GM12872 (cell line): ENCODE results near the gene PNRC2.

Experiments used
- CTCF ChIP-seq: IDR thresholded peaks from 3 replicates; pipeline ENCODE4 v1.5.1; 2011; ENCODE audit warnings: low read depth, mild to moderate bottlenecking, low read length, moderate library complexity; ENCODE audit not compliant: insufficient read depth

The PNRC2 gene

GRCh38 chr1:23930270-23930669 is 29.4 kb upstream of the PNRC2 start:
- TF ChIP-seq CTCF, result no peak

DNA sequence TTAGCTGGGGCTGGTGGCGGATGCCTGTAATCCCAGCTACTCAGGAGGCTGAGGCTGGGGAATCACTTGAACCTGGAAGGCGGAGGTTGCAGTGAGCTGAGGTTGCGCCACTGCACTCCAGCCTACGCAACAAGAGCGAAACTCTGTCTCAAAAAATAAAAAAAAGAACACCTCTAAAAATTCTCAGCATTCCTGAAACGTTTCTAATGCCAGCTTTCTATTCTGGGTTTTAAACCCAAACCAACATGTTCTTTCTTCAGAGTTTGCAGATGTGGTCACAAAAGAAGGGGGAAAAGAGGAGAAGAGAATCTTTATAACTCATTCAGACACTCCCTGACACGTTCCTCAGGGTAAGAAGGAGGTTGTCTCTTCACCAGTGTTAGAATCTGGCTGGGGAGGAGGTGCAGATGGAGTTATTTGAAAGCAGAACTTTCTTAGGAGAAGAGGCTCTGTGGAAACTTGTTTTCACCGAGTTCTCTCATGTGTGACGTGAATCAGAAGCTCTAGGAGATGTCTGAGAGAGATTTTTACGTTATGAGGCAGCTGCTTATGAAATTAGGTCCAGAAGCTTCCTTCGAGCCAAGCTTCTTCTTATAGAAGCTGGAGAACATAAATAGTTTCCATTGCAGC is 28.7 kb upstream of the PNRC2 start:
- no peak for TF ChIP-seq CTCF

DNA sequence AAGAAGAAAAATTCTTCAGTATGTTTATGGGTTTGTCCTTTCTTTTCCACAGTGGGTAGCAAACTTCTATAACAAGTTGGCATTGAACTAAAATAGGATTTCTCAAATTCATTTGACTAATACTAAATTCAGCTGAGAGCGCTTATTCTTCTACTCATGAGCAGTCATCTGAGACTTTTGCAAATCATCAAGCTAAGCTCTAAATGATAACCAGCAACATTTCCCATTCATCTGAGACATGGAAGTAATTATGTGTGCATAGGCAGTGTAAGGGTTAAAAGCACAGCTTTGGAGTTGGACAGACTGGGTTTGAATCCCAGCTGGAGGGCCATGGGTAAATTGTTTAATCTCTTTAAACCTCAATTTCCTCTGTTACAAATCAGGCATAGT is 28.1 kb upstream of the PNRC2 start:
- TF ChIP-seq CTCF, result no peak

DNA sequence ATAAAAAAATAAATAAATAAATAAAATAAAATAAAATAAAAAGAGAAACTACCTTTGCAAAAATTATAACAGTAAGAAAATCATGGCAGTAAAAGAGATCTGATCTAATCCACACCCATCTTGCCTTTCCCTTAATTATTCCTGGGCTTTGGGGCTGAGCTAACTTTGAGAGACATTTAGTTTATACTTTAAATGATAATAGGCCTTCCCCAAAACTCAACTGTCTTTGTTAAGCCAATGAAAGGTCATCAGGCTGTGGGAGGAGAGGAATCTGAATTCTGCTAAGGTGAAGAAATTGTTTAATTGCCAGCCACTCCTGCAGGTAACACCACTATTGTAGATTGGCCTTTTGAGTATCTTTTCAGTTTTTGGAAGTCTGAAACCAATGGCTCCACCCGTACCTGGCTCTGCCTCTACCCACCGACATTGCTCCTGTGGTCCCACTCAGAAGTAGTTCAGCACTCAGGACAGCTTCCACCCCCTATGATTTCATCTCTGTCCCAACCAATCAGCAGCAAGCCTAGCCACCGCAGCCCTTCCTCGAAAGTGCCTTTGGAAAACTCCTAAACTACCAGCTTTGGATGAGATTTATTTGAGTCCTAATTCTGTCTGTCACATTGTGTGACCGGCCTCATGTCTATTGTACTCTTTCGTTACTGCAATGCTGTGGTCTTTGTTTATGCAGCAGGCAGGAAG is 23.0 kb upstream of the PNRC2 start:
- no peak for TF ChIP-seq CTCF

GRCh38 chr1:23947366-23947765 is 12.3 kb upstream of the PNRC2 start:
- no peak for TF ChIP-seq CTCF

DNA sequence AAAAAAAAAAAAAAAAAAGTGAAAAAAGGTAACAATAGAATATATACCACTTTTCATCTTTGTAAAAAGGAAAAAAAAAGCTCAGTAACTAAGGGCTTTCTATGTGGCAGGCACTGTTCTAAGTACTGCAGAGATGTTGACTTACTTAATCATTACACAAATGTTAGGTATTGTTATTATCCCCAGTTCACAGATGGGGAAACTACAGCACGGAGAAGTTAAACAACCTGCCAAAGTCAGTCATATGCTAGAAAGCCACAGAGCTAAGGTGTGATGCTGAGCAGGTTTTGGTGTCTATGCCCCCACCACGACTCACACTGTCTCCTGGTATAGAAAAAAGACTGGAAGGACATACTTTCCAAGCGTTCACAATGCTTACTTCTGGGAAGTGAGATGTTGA is 6.6 kb upstream of the PNRC2 start:
- no peak for TF ChIP-seq CTCF

GRCh38 chr1:23957096-23957495 is 2.5 kb upstream of the PNRC2 start:
- no peak for TF ChIP-seq CTCF
